GM18519 (cell line): ENCODE results near the gene AP5B1.
"Not testable (repeated sequence)": the region's sequence is repeated elsewhere in the genome, so short reads cannot be mapped to it uniquely, and the experiment has no call there.

Experiments
- ATAC-seq: cut with Tn5 transposase; IDR thresholded peaks from one replicate; pipeline ENCODE4 v1.9.1; 2021; ENCODE audit warnings: mild to moderate bottlenecking, moderate library complexity; ENCODE audit not compliant: unreplicated experiment, low FRiP score

The AP5B1 gene

GRCh38 chr11:65774525-65775306 is 6.1 kb downstream of the AP5B1 start:
- ATAC-seq: no peak

- no peak for ATAC-seq
These were observed 6.9 kb downstream of the AP5B1 start for GRCh38 chr11:65773784-65774411.

- ATAC-seq: no peak
These were observed 9.1 kb downstream of the AP5B1 start for GRCh38 chr11:65771589-65772112.

GRCh38 chr11:65770951-65771567 is 9.7 kb downstream of the AP5B1 start:
- ATAC-seq: no peak

GRCh38 chr11:65767806-65768205 is 13.0 kb downstream of the AP5B1 start:
- not testable (repeated sequence) for ATAC-seq

- no peak for ATAC-seq
These were observed 13.4 kb downstream of the AP5B1 start for GRCh38 chr11:65767406-65767805.

GRCh38 chr11:65766535-65766934 is 14.2 kb downstream of the AP5B1 start:
- ATAC-seq: no peak

- no peak for ATAC-seq
These were observed 16.3 kb downstream of the AP5B1 start for GRCh38 chr11:65764434-65764833.

GRCh38 chr11:65762816-65763215 is 18.0 kb downstream of the AP5B1 start:
- not testable (repeated sequence) for ATAC-seq

- not testable (repeated sequence) for ATAC-seq
These were observed 18.6 kb downstream of the AP5B1 start for GRCh38 chr11:65762169-65762568.

GRCh38 chr11:65745049-65745448 is 35.7 kb downstream of the AP5B1 start:
- ATAC-seq: no peak

GRCh38 chr11:65744699-65745042 is 36.1 kb downstream of the AP5B1 start:
- ATAC-seq: no peak

- no peak for ATAC-seq
These were observed 36.6 kb downstream of the AP5B1 start for GRCh38 chr11:65744026-65744698.

- ATAC-seq: no peak
These were observed 37.1 kb downstream of the AP5B1 start for GRCh38 chr11:65743681-65744025.

GRCh38 chr11:65742353-65742752 is 38.4 kb downstream of the AP5B1 start:
- no peak for ATAC-seq

- ATAC-seq: no peak
These were observed 39.6 kb downstream of the AP5B1 start for GRCh38 chr11:65741185-65741584.

GRCh38 chr11:65739022-65739421 is 41.8 kb downstream of the AP5B1 start:
- ATAC-seq: no peak

- ATAC-seq: no peak
These were observed 44.0 kb downstream of the AP5B1 start for GRCh38 chr11:65736810-65737209.

- not testable (repeated sequence) for ATAC-seq
These were observed 45.7 kb downstream of the AP5B1 start for GRCh38 chr11:65735111-65735510.

- no peak for ATAC-seq
These were observed 50.3 kb downstream of the AP5B1 start for GRCh38 chr11:65730461-65730860.

GRCh38 chr11:65727865-65728264 is 52.9 kb downstream of the AP5B1 start:
- ATAC-seq: no peak
